ENCODE data around the gene NELL1.

The NELL1 gene

DNA sequence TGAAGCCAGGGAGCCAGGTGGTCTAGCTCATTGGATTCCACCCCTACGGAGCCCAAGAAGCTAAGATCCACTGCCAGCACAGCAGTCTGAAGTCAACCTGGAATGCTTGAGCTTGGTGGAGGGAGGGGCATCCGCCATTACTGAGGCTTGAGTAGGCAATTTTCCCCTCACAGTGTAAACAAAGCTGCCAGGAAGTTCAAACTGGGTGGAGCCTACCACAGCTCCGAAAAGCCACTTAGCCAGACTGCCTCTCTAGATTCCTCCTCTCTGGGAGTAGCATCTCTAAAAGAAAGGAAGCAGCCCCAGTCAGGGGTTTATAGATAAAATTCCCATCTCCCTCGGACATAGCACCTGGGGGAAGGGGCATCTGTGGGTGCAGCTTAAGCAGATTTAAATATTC, 620.3 kb downstream of the NELL1 start:
- Histone ChIP-seq H3K27ac (no peak overlapping the region), H3K4me3 (no peak overlapping the region)
- no peak for DNase-seq (ENCODE audit: low spot score)
- TF ChIP-seq, protein P1, sequence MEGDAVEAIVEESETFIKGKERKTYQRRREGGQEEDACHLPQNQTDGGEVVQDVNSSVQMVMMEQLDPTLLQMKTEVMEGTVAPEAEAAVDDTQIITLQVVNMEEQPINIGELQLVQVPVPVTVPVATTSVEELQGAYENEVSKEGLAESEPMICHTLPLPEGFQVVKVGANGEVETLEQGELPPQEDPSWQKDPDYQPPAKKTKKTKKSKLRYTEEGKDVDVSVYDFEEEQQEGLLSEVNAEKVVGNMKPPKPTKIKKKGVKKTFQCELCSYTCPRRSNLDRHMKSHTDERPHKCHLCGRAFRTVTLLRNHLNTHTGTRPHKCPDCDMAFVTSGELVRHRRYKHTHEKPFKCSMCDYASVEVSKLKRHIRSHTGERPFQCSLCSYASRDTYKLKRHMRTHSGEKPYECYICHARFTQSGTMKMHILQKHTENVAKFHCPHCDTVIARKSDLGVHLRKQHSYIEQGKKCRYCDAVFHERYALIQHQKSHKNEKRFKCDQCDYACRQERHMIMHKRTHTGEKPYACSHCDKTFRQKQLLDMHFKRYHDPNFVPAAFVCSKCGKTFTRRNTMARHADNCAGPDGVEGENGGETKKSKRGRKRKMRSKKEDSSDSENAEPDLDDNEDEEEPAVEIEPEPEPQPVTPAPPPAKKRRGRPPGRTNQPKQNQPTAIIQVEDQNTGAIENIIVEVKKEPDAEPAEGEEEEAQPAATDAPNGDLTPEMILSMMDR (IDR thresholded peaks at IDR 0.05), result no peak

- TF ChIP-seq, protein P1 (IDR thresholded peaks at IDR 0.05), result no peak
- DNase-seq (ENCODE audit: low spot score), result no peak
These were observed 626.1 kb downstream of the NELL1 start for GRCh38 chr11:21295508-21295907.

GRCh38 chr11:21301981-21302380, 632.6 kb downstream of the NELL1 start:
- Histone ChIP-seq H3K27ac (no peak overlapping the region), H3K4me3 (no peak overlapping the region)
- TF ChIP-seq, protein P1 (IDR thresholded peaks at IDR 0.05), result no peak
- DNase-seq (ENCODE audit: low spot score), result no peak

More at GRCh38 chr11:21295508-21295907, 626.1 kb downstream of the NELL1 start:
- Histone ChIP-seq H3K4me3 (no peak overlapping the region), H3K27ac (no peak overlapping the region)

GRCh38 chr11:21306739-21307358, 637.5 kb downstream of the NELL1 start:
- Histone ChIP-seq H3K4me3 (no peak overlapping the region), H3K27ac (no peak overlapping the region)
- TF ChIP-seq, protein P1 (IDR thresholded peaks at IDR 0.05), result no peak
- DNase-seq (ENCODE audit: low spot score), result no peak

- H3K27ac ChIP-seq, result no peak overlapping the region
- DNase-seq (ENCODE audit: low spot score), result no peak
- TF ChIP-seq, protein P1 (IDR thresholded peaks at IDR 0.05), result no peak
- no peak overlapping the region for H3K4me3 ChIP-seq
These were observed 638.5 kb downstream of the NELL1 start for GRCh38 chr11:21307874-21308273.

GRCh38 chr11:21316591-21316990, 647.2 kb downstream of the NELL1 start:
- Histone ChIP-seq H3K4me3 (no peak overlapping the region), H3K27ac (no peak overlapping the region)
- DNase-seq (ENCODE audit: low spot score), result no peak
- TF ChIP-seq, protein P1 (IDR thresholded peaks at IDR 0.05), result no peak

DNA sequence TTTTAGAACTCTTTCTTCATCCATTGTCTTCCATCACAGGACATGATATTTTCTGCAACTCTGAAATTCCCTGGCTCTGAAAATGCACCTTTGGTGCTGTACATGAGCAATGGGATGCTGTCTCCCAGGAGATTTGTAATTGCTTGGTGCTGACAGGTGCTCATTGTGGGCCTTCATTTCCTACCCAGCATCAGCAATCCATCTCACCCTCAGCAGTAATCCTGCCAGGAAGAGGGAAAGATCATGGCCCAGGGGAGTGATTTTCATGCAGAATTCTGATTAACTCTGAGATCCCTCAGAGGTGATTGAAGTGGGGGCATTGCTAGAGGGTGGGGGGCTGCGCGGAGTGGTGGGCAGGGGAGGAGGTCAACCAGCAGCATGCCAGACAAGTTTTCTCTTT, 651.7 kb downstream of the NELL1 start:
- TF ChIP-seq, protein P1 (IDR thresholded peaks at IDR 0.05), result no peak
- DNase-seq (ENCODE audit: low spot score), result no peak
- Histone ChIP-seq H3K4me3 (no peak overlapping the region), H3K27ac (no peak overlapping the region)

All from coronary artery (tissue), 2 donors.